Measurements from ENCODE around the gene LRFN5. TPM values are rescaled to one million over a fixed set of nuclear protein-coding genes. Genes with fewer than 3 reads are reported as not detected.

LRFN5 gene
- total and polyA plus RNA-seq, 2 donors (not counting 1 experiment from before 2014, with no cell fraction given) = 0.14 to 3.6 TPM

GRCh38 chr14:41806366-41806975 is 199.8 kb downstream of the LRFN5 start:
- no peak overlapping the region for H3K4me2 ChIP-seq (ENCODE audit: extremely low read depth, insufficient read depth, low read length)
- H3K36me3 ChIP-seq (ENCODE audit: control insufficient read depth, insufficient read depth, low read length) = no peaks in the 10 kb centered on the region
- no peak overlapping the region for H3K4me3 ChIP-seq (replicated peaks in 1 of 4; ENCODE audit: control extremely low read depth in 1 of 4, insufficient read depth in 1 of 4, low read depth in 3 of 4, low read length in 4 of 4)
- no peaks in the 10 kb centered on the region for H4K20me1 ChIP-seq (ENCODE audit: control insufficient read depth, extremely low read depth, insufficient read depth, low read length)
- H3K79me2 ChIP-seq (ENCODE audit: control insufficient read depth, insufficient read depth, low read length) = no peaks in the 10 kb centered on the region
- H3K9me3 ChIP-seq (ENCODE audit: control insufficient read depth, insufficient read depth, low read depth, low read length) = no peaks in the 10 kb centered on the region
- no peak overlapping the region for H3K27ac ChIP-seq (ENCODE audit: insufficient read depth, low read length)
- TF ChIP-seq EZH2 (IDR thresholded peaks at IDR 0.05; ENCODE audit: low read length, missing control alignments) = no peak
- TF ChIP-seq CTCF (conservative IDR thresholded peaks at IDR 0.05 in 1 of 2, IDR thresholded peaks at IDR 0.05 in 1 of 2; ENCODE audit: low read depth in 1 of 2, low read length in 2 of 2) = no peak
- H3K27me3 ChIP-seq (ENCODE audit: control insufficient read depth, insufficient read depth, low read length) = no peaks in the 10 kb centered on the region
- no peak overlapping the region for H2AFZ ChIP-seq (ENCODE audit: low read length)
- DNase-seq (ENCODE audit: low read depth in 2 of 2) = peak in 1 of 2 donors; percentile 56
- no peak overlapping the region for H3K9ac ChIP-seq (ENCODE audit: insufficient read depth, low read length)
- H3K4me1 ChIP-seq (ENCODE audit: control insufficient read depth, extremely low read depth, insufficient read depth, low read length) = no peaks in the 10 kb centered on the region

GRCh38 chr14:41810362-41810761 is 203.7 kb downstream of the LRFN5 start:
- Histone ChIP-seq H3K4me2 (ENCODE audit: extremely low read depth, insufficient read depth, low read length) (no peak overlapping the region), H3K4me1 (ENCODE audit: control insufficient read depth, extremely low read depth, insufficient read depth, low read length) (no peaks in the 10 kb centered on the region), H3K4me3 (replicated peaks in 1 of 4; ENCODE audit: control extremely low read depth in 1 of 4, insufficient read depth in 1 of 4, low read depth in 3 of 4, low read length in 4 of 4) (no peak overlapping the region), H4K20me1 (ENCODE audit: control insufficient read depth, extremely low read depth, insufficient read depth, low read length) (no peaks in the 10 kb centered on the region), H3K79me2 (ENCODE audit: control insufficient read depth, insufficient read depth, low read length) (no peaks in the 10 kb centered on the region), H3K9ac (ENCODE audit: insufficient read depth, low read length) (no peak overlapping the region), H3K9me3 (ENCODE audit: control insufficient read depth, insufficient read depth, low read depth, low read length) (no peaks in the 10 kb centered on the region), H2AFZ (ENCODE audit: low read length) (no peak overlapping the region), H3K36me3 (ENCODE audit: control insufficient read depth, insufficient read depth, low read length) (no peaks in the 10 kb centered on the region), H3K27ac (ENCODE audit: insufficient read depth, low read length) (no peak overlapping the region), H3K27me3 (ENCODE audit: control insufficient read depth, insufficient read depth, low read length) (no peaks in the 10 kb centered on the region)
- TF ChIP-seq EZH2 (IDR thresholded peaks at IDR 0.05; ENCODE audit: low read length, missing control alignments) (no peak), CTCF (conservative IDR thresholded peaks at IDR 0.05 in 1 of 2, IDR thresholded peaks at IDR 0.05 in 1 of 2; ENCODE audit: low read depth in 1 of 2, low read length in 2 of 2) (no peak)
- no peak for DNase-seq (ENCODE audit: low read depth in 2 of 2)

GRCh38 chr14:41817626-41818025 is 210.9 kb downstream of the LRFN5 start:
- Histone ChIP-seq H3K27me3 (ENCODE audit: control insufficient read depth, insufficient read depth, low read length) (no peaks in the 10 kb centered on the region), H3K27ac (ENCODE audit: insufficient read depth, low read length) (no peak overlapping the region), H3K9me3 (ENCODE audit: control insufficient read depth, insufficient read depth, low read depth, low read length) (no peaks in the 10 kb centered on the region), H3K4me1 (ENCODE audit: control insufficient read depth, extremely low read depth, insufficient read depth, low read length) (no peaks in the 10 kb centered on the region), H3K9ac (ENCODE audit: insufficient read depth, low read length) (no peak overlapping the region), H3K4me3 (replicated peaks in 1 of 4; ENCODE audit: control extremely low read depth in 1 of 4, insufficient read depth in 1 of 4, low read depth in 3 of 4, low read length in 4 of 4) (no peak overlapping the region), H3K4me2 (ENCODE audit: extremely low read depth, insufficient read depth, low read length) (no peak overlapping the region), H4K20me1 (ENCODE audit: control insufficient read depth, extremely low read depth, insufficient read depth, low read length) (no peaks in the 10 kb centered on the region), H3K36me3 (ENCODE audit: control insufficient read depth, insufficient read depth, low read length) (no peaks in the 10 kb centered on the region), H3K79me2 (ENCODE audit: control insufficient read depth, insufficient read depth, low read length) (no peaks in the 10 kb centered on the region), H2AFZ (ENCODE audit: low read length) (no peak overlapping the region)
- TF ChIP-seq CTCF (conservative IDR thresholded peaks at IDR 0.05 in 1 of 2, IDR thresholded peaks at IDR 0.05 in 1 of 2; ENCODE audit: low read depth in 1 of 2, low read length in 2 of 2) (no peak), EZH2 (IDR thresholded peaks at IDR 0.05; ENCODE audit: low read length, missing control alignments) (no peak)
- peak; percentile 15 to 37 for DNase-seq (ENCODE audit: low read depth in 2 of 2)
